Measurements from ENCODE around the gene SPIRE2. TPM values are rescaled to one million over a fixed set of nuclear protein-coding genes. Genes with fewer than 3 reads are reported as not detected.

The SPIRE2 gene
- total and polyA plus RNA-seq, 2 of the 13 experiments (the other 11 are each of a cell fraction or from before 2014, with no cell fraction given), result 13.3 to 37.5 TPM

GRCh38 chr16:89873109-89873971 lies 45.1 kb downstream of the SPIRE2 start, which contains the start of gene TCF25 (continued):
- TF ChIP-seq, protein P1, sequence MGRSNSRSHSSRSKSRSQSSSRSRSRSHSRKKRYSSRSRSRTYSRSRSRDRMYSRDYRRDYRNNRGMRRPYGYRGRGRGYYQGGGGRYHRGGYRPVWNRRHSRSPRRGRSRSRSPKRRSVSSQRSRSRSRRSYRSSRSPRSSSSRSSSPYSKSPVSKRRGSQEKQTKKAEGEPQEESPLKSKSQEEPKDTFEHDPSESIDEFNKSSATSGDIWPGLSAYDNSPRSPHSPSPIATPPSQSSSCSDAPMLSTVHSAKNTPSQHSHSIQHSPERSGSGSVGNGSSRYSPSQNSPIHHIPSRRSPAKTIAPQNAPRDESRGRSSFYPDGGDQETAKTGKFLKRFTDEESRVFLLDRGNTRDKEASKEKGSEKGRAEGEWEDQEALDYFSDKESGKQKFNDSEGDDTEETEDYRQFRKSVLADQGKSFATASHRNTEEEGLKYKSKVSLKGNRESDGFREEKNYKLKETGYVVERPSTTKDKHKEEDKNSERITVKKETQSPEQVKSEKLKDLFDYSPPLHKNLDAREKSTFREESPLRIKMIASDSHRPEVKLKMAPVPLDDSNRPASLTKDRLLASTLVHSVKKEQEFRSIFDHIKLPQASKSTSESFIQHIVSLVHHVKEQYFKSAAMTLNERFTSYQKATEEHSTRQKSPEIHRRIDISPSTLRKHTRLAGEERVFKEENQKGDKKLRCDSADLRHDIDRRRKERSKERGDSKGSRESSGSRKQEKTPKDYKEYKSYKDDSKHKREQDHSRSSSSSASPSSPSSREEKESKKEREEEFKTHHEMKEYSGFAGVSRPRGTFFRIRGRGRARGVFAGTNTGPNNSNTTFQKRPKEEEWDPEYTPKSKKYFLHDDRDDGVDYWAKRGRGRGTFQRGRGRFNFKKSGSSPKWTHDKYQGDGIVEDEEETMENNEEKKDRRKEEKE (IDR thresholded peaks at IDR 0.05), result no peak
- TF ChIP-seq SRF (IDR thresholded peaks at IDR 0.05; ENCODE audit: low read depth, low read length) (no peak), NBN (conservative IDR thresholded peaks at IDR 0.05) (no peak), TRAFD1 (CRISPR knock-in tag; IDR thresholded peaks at IDR 0.05; ENCODE audit: borderline replicate concordance) (no peak), ZNF839 (CRISPR knock-in tag; IDR thresholded peaks at IDR 0.05; ENCODE audit: borderline replicate concordance) (no peak), GMEB2 (CRISPR knock-in tag; IDR thresholded peaks at IDR 0.05; ENCODE audit: low read depth) (no peak; the same call in 1 of the 2 replicates), ZNF367 (CRISPR knock-in tag; IDR thresholded peaks at IDR 0.05; ENCODE audit: borderline replicate concordance) (peak; percentile 88), CBX5 (CRISPR knock-in tag; IDR thresholded peaks at IDR 0.05; ENCODE audit: borderline replicate concordance) (0 out of 2 replicates have a peak, but pooled peaks have one; percentile 51), MAFG (CRISPR knock-in tag; IDR thresholded peaks at IDR 0.05) (no peak), HNF4G (IDR thresholded peaks at IDR 0.05; ENCODE audit: borderline replicate concordance, low read depth, low read length) (no peak), HNF4G (CRISPR knock-in tag; IDR thresholded peaks at IDR 0.05; ENCODE audit: borderline replicate concordance, low read depth) (no peak), ARID2 (CRISPR knock-in tag; IDR thresholded peaks at IDR 0.05; ENCODE audit: borderline replicate concordance) (peak; percentile 87), CBFB (CRISPR knock-in tag; IDR thresholded peaks at IDR 0.05) (0 out of 2 replicates have a peak, but pooled peaks have one; percentile 17), ZFP36L1 (CRISPR knock-in tag; IDR thresholded peaks at IDR 0.05) (no peak; the same call in 1 of the 2 replicates), MYC (CRISPR knock-in tag; IDR thresholded peaks at IDR 0.05; ENCODE audit: borderline replicate concordance) (peak; percentile 85), ZNF577 (CRISPR knock-in tag; IDR thresholded peaks at IDR 0.05; ENCODE audit: borderline replicate concordance, low read depth) (no peak), ESRRA (CRISPR knock-in tag; IDR thresholded peaks at IDR 0.05; ENCODE audit: low read depth) (peak; percentile 81), ZNF513 (CRISPR knock-in tag; conservative IDR thresholded peaks at IDR 0.05) (peak; percentile 92)
- TF ChIP-seq, protein P2, sequence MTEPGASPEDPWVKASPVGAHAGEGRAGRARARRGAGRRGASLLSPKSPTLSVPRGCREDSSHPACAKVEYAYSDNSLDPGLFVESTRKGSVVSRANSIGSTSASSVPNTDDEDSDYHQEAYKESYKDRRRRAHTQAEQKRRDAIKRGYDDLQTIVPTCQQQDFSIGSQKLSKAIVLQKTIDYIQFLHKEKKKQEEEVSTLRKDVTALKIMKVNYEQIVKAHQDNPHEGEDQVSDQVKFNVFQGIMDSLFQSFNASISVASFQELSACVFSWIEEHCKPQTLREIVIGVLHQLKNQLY (CRISPR knock-in tag; IDR thresholded peaks at IDR 0.05), result no peak

All from HepG2 (cell line).